Endodermal cell (in vitro differentiated cells): Measurements from ENCODE around the gene ESR1. TPM values are rescaled to one million over a fixed set of nuclear protein-coding genes. Genes with fewer than 3 reads are reported as not detected.

ENCODE experiments used
- DNase-seq: peaks from one replicate; pipeline ENCODE4 v3.0.0-alpha.2; 2017
- H3K27ac ChIP-seq: 2 replicates; pipeline ENCODE4 v1.5.1; 2013; ENCODE audit warnings: mild to moderate bottlenecking, low read depth, low read length, moderate library complexity
- H3K27me3 ChIP-seq: 2 replicates; pipeline ENCODE4 v1.6.1; 2013; ENCODE audit warnings: mild to moderate bottlenecking, low read length, moderate library complexity; ENCODE audit not compliant: insufficient read depth, control insufficient read depth, poor library complexity, severe bottlenecking
- H3K36me3 ChIP-seq: 2 replicates; pipeline ENCODE4 v1.7.0; 2013; ENCODE audit warnings: mild to moderate bottlenecking, low read length, moderate library complexity; ENCODE audit not compliant: control insufficient read depth, insufficient read depth
- H3K4me1 ChIP-seq: one replicate; pipeline ENCODE4 v1.7.0; 2013; ENCODE audit warnings: low read length; ENCODE audit not compliant: control insufficient read depth, insufficient read depth
- H3K4me3 ChIP-seq: 2 replicates; pipeline ENCODE4 v1.5.1; 2013; ENCODE audit warnings: mild to moderate bottlenecking, low read length, moderate library complexity
- H3K9ac ChIP-seq: 2 replicates; pipeline ENCODE4 v1.6.1; 2013; ENCODE audit warnings: mild to moderate bottlenecking, low read length, moderate library complexity; ENCODE audit not compliant: poor library complexity, severe bottlenecking; ENCODE audit errors: extremely low read depth
- H3K9me3 ChIP-seq: 2 replicates; pipeline ENCODE4 v1.6.1; 2013; ENCODE audit warnings: mild to moderate bottlenecking, low read length, moderate library complexity; ENCODE audit not compliant: control insufficient read depth
- H3K27ac Mint-ChIP-seq: 2 replicates; pipeline ENCODE4 v1.8.0; 2020; ENCODE audit warnings: mixed read lengths
- H3K27me3 Mint-ChIP-seq: 2 replicates; pipeline ENCODE4 v1.8.0; 2021; ENCODE audit warnings: mild to moderate bottlenecking, mixed read lengths; ENCODE audit not compliant: insufficient read depth
- H3K36me3 Mint-ChIP-seq: 2 replicates; pipeline ENCODE4 v1.8.0; 2020; ENCODE audit warnings: low read depth, mixed read lengths
- H3K4me1 Mint-ChIP-seq: 2 replicates; pipeline ENCODE4 v1.8.0; 2020; ENCODE audit warnings: mixed read lengths
- H3K4me3 Mint-ChIP-seq: 2 replicates; pipeline ENCODE4 v1.8.0; 2020; ENCODE audit warnings: mild to moderate bottlenecking, moderate library complexity, mixed read lengths
- H3K9me3 Mint-ChIP-seq: 2 replicates; pipeline ENCODE4 v1.8.0; 2020; ENCODE audit warnings: mild to moderate bottlenecking, mixed read lengths
- CTCF ChIP-seq: fragments of 200-600 bp; sonication (generic); conservative IDR thresholded peaks from 2 replicates; pipeline ENCODE4 v1.5.0; 2021; ENCODE audit warnings: antibody characterized with exemption, mild to moderate bottlenecking
- WGBS, 2 experiments: methylation state at CpG; one replicate each; pipeline versions ENCODE4 v1.1.5 to v1.1.7; 2013; ENCODE audit warnings: missing lambda C conversion rate in 2 of 2, mixed read lengths in 1 of 2; ENCODE audit not compliant: insufficient coverage in 1 of 2, insufficient read length in 1 of 2; 5-methylcytosine and 5-hydroxymethylcytosine counted together
- total RNA-seq, 2 donors: library from RNA; stranded (reverse); fragmentation: NEBNext Ultra II Directional in 1 of 2; extraction: Animal tissue kit (Norgen Biotek cat#: 25700) in 1 of 2; gene quantifications; 2 replicates in 1 of 2; 3 replicates in 1 of 2; pipeline ENCODE4 v1.2.1, GENCODE V29; 2021

Gene ESR1
- total RNA-seq, 2 donors from 2014 or later: not detected

DNA sequence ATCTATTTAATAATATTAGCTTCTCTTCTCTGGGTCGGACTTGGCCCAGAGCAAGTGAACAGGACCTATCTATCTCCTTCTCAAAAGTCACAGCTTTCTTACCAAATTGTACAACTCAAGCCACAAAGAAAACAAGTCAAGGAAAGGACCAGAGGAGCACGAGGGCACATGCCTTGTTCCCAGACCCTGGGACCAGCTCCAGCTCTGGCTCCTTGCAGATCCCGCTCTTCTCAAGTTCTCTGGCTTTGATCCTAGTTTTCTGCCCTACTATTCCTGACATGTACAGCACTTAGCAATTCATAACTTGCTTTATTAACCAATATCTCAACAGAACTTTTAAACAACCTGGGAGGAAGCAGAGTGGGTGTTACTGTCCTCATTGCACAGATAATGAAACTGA lies 185.9 kb downstream of the ESR1 start:
- WGBS, 2 experiments: 86 to 91% methylated on average over 1 to 3 of the region's 3 CpGs

GRCh38 chr6:151998784-151999183 lies 191.3 kb downstream of the ESR1 start:
- DNase-seq: no peak
- Mint-ChIP-seq H3K4me1 (no peaks in the 10 kb centered on the region), H3K36me3 (no peaks in the 10 kb centered on the region), H3K27ac (no peak overlapping the region), H3K9me3 (no peaks in the 10 kb centered on the region), H3K4me3 (no peak overlapping the region), H3K27me3 (no peaks in the 10 kb centered on the region)
- Histone ChIP-seq H3K27me3 (no peaks in the 10 kb centered on the region), H3K4me1 (no peaks in the 10 kb centered on the region), H3K9me3 (no peaks in the 10 kb centered on the region), H3K36me3 (no peaks in the 10 kb centered on the region), H3K9ac (no peak overlapping the region), H3K27ac (no peak overlapping the region), H3K4me3 (no peak overlapping the region)
- 95% methylated on average over 1 of the region's 1 CpG; no CpG with 5 or more reads in 1 of the 2 experiments for WGBS, 2 experiments
- no peak for TF ChIP-seq CTCF

More for the DNA sequence above, 185.9 kb downstream of the ESR1 start:
- H3K27ac Mint-ChIP-seq: no peak overlapping the region
- DNase-seq: no peak
- no peaks in the 10 kb centered on the region for H3K4me1 Mint-ChIP-seq
- no peaks in the 10 kb centered on the region for H3K36me3 Mint-ChIP-seq
- H3K27me3 Mint-ChIP-seq: no peaks in the 10 kb centered on the region
- H3K4me3 Mint-ChIP-seq: no peak overlapping the region
- no peaks in the 10 kb centered on the region for H3K4me1 ChIP-seq
- no peaks in the 10 kb centered on the region for H3K9me3 Mint-ChIP-seq
- H3K27ac ChIP-seq: no peak overlapping the region
- H3K9ac ChIP-seq: no peak overlapping the region
- H3K27me3 ChIP-seq: no peaks in the 10 kb centered on the region
- no peaks in the 10 kb centered on the region for H3K36me3 ChIP-seq
- no peaks in the 10 kb centered on the region for H3K9me3 ChIP-seq
- H3K4me3 ChIP-seq: no peak overlapping the region
- TF ChIP-seq CTCF: no peak

- Mint-ChIP-seq H3K36me3 (no peaks in the 10 kb centered on the region), H3K27ac (no peak overlapping the region), H3K4me1 (no peaks in the 10 kb centered on the region), H3K9me3 (no peaks in the 10 kb centered on the region), H3K4me3 (no peak overlapping the region), H3K27me3 (no peaks in the 10 kb centered on the region)
- Histone ChIP-seq H3K4me3 (no peak overlapping the region), H3K9ac (no peak overlapping the region), H3K36me3 (no peaks in the 10 kb centered on the region), H3K27ac (no peak overlapping the region), H3K27me3 (no peaks in the 10 kb centered on the region), H3K4me1 (no peaks in the 10 kb centered on the region), H3K9me3 (no peaks in the 10 kb centered on the region)
- no peak for TF ChIP-seq CTCF
- DNase-seq: no peak
- WGBS, 2 experiments: 92% methylated on average over 1 of the region's 1 CpG; no CpG with 5 or more reads in 1 of the 2 experiments
These were observed 191.7 kb downstream of the ESR1 start for GRCh38 chr6:151999194-151999593.
